Loucy (cell line): ENCODE data around the gene EIPR1.

Experiments used
- H2AFZ ChIP-seq: fragments of 200-600 bp; sonication (generic); 2 replicates; pipeline ENCODE4 v1.6.0; 2016; ENCODE audit warnings: antibody characterized with exemption, mild to moderate bottlenecking, low read length, moderate library complexity
- H3F3A ChIP-seq: fragments of 200-600 bp; 2 replicates; pipeline ENCODE4 v1.6.0; 2016; ENCODE audit warnings: antibody characterized with exemption, low read depth, mild to moderate bottlenecking
- H3K27me3 ChIP-seq: fragments of 200-600 bp; sonication (generic); 2 replicates; pipeline ENCODE4 v1.6.1; 2014; ENCODE audit warnings: low read length, mild to moderate bottlenecking; ENCODE audit not compliant: insufficient read depth, poor library complexity, severe bottlenecking
- H3K36me3 ChIP-seq: fragments of 200-600 bp; sonication (generic); 2 replicates; pipeline ENCODE4 v1.6.1; 2016; ENCODE audit warnings: low read length; ENCODE audit not compliant: insufficient read depth
- H3K4me1 ChIP-seq: fragments of 200-600 bp; sonication (generic); 2 replicates; pipeline ENCODE4 v1.5.1; 2014; ENCODE audit warnings: low read length, mild to moderate bottlenecking; ENCODE audit not compliant: insufficient read depth, poor library complexity, severe bottlenecking
- H3K4me2 ChIP-seq: fragments of 200-600 bp; sonication (generic); 2 replicates; pipeline ENCODE4 v1.6.0; 2014; ENCODE audit warnings: antibody characterized with exemption, low read length, low read depth, mild to moderate bottlenecking; ENCODE audit not compliant: poor library complexity, severe bottlenecking
- H3K4me3 ChIP-seq: fragments of 200-600 bp; sonication (generic); 2 replicates; pipeline ENCODE4 v1.5.1; 2014; ENCODE audit warnings: low read length, mild to moderate bottlenecking, mixed read lengths; ENCODE audit not compliant: poor library complexity, severe bottlenecking
- H3K79me2 ChIP-seq: fragments of 200-600 bp; sonication (generic); 2 replicates; pipeline ENCODE4 v1.6.1; 2014; ENCODE audit warnings: low read length; ENCODE audit not compliant: insufficient read depth
- H3K9ac ChIP-seq: fragments of 200-600 bp; sonication (generic); 2 replicates; pipeline ENCODE4 v1.6.0; 2014; ENCODE audit warnings: mild to moderate bottlenecking, low read depth, low read length, moderate library complexity; ENCODE audit not compliant: poor library complexity, severe bottlenecking
- H3K9me2 ChIP-seq: fragments of 200-600 bp; sonication (generic); replicated peaks from 2 replicates; pipeline ENCODE4 v1.6.1; 2016; ENCODE audit warnings: low read depth, low read length, mixed read lengths
- H3K9me3 ChIP-seq: fragments of 200-600 bp; sonication (generic); 2 replicates; pipeline ENCODE4 v1.6.1; 2014; ENCODE audit warnings: mild to moderate bottlenecking, antibody characterized with exemption, low read length, low read depth; ENCODE audit not compliant: insufficient read depth
- H4K20me1 ChIP-seq: fragments of 200-600 bp; sonication (generic); 2 replicates; pipeline ENCODE4 v1.6.0; 2014; ENCODE audit warnings: antibody characterized with exemption, low read length, mild to moderate bottlenecking; ENCODE audit not compliant: insufficient read depth, poor library complexity, severe bottlenecking
- CTCF ChIP-seq: fragments of 200-600 bp; sonication (generic); conservative IDR thresholded peaks from 2 replicates; pipeline ENCODE4 v1.5.1; 2014; ENCODE audit warnings: mild to moderate bottlenecking, antibody characterized with exemption, low read length
- EZH2phosphoT487 ChIP-seq: fragments of 200-600 bp; IDR thresholded peaks from 2 replicates; pipeline ENCODE4 v1.6.1; 2018; ENCODE audit warnings: antibody characterized with exemption, mild to moderate bottlenecking, moderate library complexity, borderline replicate concordance

Gene EIPR1

GRCh38 chr2:3254442-3254941 lies 123.1 kb downstream of the EIPR1 start:
- Histone ChIP-seq H3K4me3 (no peak overlapping the region), H3F3A (no peaks in the 10 kb centered on the region), H3K36me3 (peaks cover 21% of the 10 kb centered on the region; the same call in 1 of the 2 replicates), H3K9ac (no peak overlapping the region), H3K27me3 (no peaks in the 10 kb centered on the region), H3K4me1 (no peaks in the 10 kb centered on the region), H3K9me2 (no peaks in the 10 kb centered on the region), H4K20me1 (no peaks in the 10 kb centered on the region), H3K9me3 (0 out of 2 replicates have a peak, but pooled peaks cover 2% of the 10 kb centered on the region), H2AFZ (no peak overlapping the region), H3K4me2 (no peak overlapping the region), H3K79me2 (no peaks in the 10 kb centered on the region)
- no peak for TF ChIP-seq CTCF
- no peak for TF ChIP-seq EZH2phosphoT487

GRCh38 chr2:3253913-3254441 lies 123.6 kb downstream of the EIPR1 start:
- no peaks in the 10 kb centered on the region for H3F3A ChIP-seq
- H3K9me2 ChIP-seq: no peaks in the 10 kb centered on the region
- H3K27me3 ChIP-seq: no peaks in the 10 kb centered on the region
- peaks cover 21% of the 10 kb centered on the region; the same call in 1 of the 2 replicates for H3K36me3 ChIP-seq
- H3K4me1 ChIP-seq: no peaks in the 10 kb centered on the region
- no peak overlapping the region for H2AFZ ChIP-seq
- H3K4me3 ChIP-seq: no peak overlapping the region
- H3K79me2 ChIP-seq: no peaks in the 10 kb centered on the region
- TF ChIP-seq EZH2phosphoT487 (no peak), CTCF (no peak)
- no peaks in the 10 kb centered on the region for H4K20me1 ChIP-seq
- 0 out of 2 replicates have a peak, but pooled peaks cover 4% of the 10 kb centered on the region for H3K9me3 ChIP-seq
- H3K4me2 ChIP-seq: no peak overlapping the region
- no peak overlapping the region for H3K9ac ChIP-seq

- Histone ChIP-seq H4K20me1 (no peaks in the 10 kb centered on the region), H2AFZ (no peak overlapping the region), H3K9me2 (no peaks in the 10 kb centered on the region), H3K9me3 (0 out of 2 replicates have a peak, but pooled peaks cover 4% of the 10 kb centered on the region), H3K9ac (no peak overlapping the region), H3K27me3 (no peaks in the 10 kb centered on the region), H3F3A (no peaks in the 10 kb centered on the region), H3K36me3 (peaks cover 21% of the 10 kb centered on the region; the same call in 1 of the 2 replicates), H3K4me1 (no peaks in the 10 kb centered on the region), H3K4me3 (no peak overlapping the region), H3K4me2 (no peak overlapping the region), H3K79me2 (no peaks in the 10 kb centered on the region)
- no peak for TF ChIP-seq EZH2phosphoT487
- TF ChIP-seq CTCF: no peak
Observed at GRCh38 chr2:3251946-3252345, 125.7 kb downstream of the EIPR1 start.
